ENCODE measurements around the gene ZNRF3. TPM values are rescaled to one million over a fixed set of nuclear protein-coding genes. Genes with fewer than 3 reads are reported as not detected.
"Not testable (repeated sequence)": the region's sequence is repeated elsewhere in the genome, so short reads cannot be mapped to it uniquely, and the experiment has no call there.

The ZNRF3 gene
- total RNA-seq, 6 experiments from 2014 or later: 5.8 to 9.2 (median 6.9) TPM

DNA sequence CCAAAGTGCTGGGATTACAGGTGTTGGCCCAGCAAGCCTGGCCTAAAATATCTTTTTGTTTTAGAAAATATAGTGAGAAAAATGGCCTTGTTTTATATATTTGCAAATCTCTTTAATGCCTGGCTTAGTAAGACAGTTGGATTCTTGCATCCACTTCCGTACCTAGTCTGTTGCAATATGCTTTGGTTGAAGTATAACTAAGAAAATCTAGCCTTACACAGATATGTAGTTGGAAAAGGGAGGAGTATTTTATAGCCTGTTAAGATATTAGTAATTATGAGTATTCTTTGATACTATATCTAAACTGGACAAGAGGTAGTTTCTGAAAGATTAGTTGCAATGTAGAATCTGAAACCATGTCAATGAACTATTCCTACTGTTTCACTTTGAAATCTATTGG is 65.1 kb downstream of the ZNRF3 start:
- H3K36me3 ChIP-seq: no peaks in the 10 kb centered on the region
- no peak overlapping the region for H3K4me3 ChIP-seq
- H3K4me1 ChIP-seq: peaks cover 0 to 37% (median 8%) of the 10 kb centered on the region in 4 donors
- peak overlapping the region in 2 of 3 donors; percentile 21 to 61 for H3K27ac ChIP-seq
- ATAC-seq: peak; percentile 75 to 86 (median 82)
- 38% methylated on average over 1 of the region's 1 CpG for WGBS (ENCODE audit: insufficient coverage, low coverage, low lambda C conversion rate, missing lambda C conversion rate)
- H3K9me3 ChIP-seq: no peaks in the 10 kb centered on the region
- intact Hi-C loops (cut with DNase I): no loop called here
- TF ChIP-seq POLR2A (IDR thresholded peaks at IDR 0.05): no peak
- TF ChIP-seq, protein P1, sequence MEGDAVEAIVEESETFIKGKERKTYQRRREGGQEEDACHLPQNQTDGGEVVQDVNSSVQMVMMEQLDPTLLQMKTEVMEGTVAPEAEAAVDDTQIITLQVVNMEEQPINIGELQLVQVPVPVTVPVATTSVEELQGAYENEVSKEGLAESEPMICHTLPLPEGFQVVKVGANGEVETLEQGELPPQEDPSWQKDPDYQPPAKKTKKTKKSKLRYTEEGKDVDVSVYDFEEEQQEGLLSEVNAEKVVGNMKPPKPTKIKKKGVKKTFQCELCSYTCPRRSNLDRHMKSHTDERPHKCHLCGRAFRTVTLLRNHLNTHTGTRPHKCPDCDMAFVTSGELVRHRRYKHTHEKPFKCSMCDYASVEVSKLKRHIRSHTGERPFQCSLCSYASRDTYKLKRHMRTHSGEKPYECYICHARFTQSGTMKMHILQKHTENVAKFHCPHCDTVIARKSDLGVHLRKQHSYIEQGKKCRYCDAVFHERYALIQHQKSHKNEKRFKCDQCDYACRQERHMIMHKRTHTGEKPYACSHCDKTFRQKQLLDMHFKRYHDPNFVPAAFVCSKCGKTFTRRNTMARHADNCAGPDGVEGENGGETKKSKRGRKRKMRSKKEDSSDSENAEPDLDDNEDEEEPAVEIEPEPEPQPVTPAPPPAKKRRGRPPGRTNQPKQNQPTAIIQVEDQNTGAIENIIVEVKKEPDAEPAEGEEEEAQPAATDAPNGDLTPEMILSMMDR (IDR thresholded peaks at IDR 0.05): no peak
- no peak for DNase-seq
- H3K27me3 ChIP-seq: no peaks in the 10 kb centered on the region

GRCh38 chr22:28948860-28949551 is 65.6 kb downstream of the ZNRF3 start:
- DNase-seq (peak in 1 of 3 donors; percentile 27), ATAC-seq (peak in 3 of 4 donors; percentile 41 to 54 (median 53))
- Histone ChIP-seq H3K4me1 (peaks cover 0 to 31% (median 5%) of the 10 kb centered on the region in 4 donors), H3K27ac (peak overlapping the region in 1 of 3 donors; percentile 26)
- H3K4me3 ChIP-seq; H3K36me3 ChIP-seq; intact Hi-C loops (cut with DNase I); H3K9me3 ChIP-seq; H3K27me3 ChIP-seq: not testable (repeated sequence)
- peak; percentile 39 for TF ChIP-seq POLR2A (IDR thresholded peaks at IDR 0.05)
- WGBS (ENCODE audit: insufficient coverage, low coverage, low lambda C conversion rate, missing lambda C conversion rate): 34% methylated on average over 10 of the region's 10 CpGs

GRCh38 chr22:28949788-28950187 is 66.4 kb downstream of the ZNRF3 start:
- DNase-seq: no peak
- H3K4me1 ChIP-seq: peaks cover 0 to 28% (median 5%) of the 10 kb centered on the region in 4 donors
- WGBS (ENCODE audit: insufficient coverage, low coverage, low lambda C conversion rate, missing lambda C conversion rate): 87% methylated on average over 5 of the region's 5 CpGs

DNA sequence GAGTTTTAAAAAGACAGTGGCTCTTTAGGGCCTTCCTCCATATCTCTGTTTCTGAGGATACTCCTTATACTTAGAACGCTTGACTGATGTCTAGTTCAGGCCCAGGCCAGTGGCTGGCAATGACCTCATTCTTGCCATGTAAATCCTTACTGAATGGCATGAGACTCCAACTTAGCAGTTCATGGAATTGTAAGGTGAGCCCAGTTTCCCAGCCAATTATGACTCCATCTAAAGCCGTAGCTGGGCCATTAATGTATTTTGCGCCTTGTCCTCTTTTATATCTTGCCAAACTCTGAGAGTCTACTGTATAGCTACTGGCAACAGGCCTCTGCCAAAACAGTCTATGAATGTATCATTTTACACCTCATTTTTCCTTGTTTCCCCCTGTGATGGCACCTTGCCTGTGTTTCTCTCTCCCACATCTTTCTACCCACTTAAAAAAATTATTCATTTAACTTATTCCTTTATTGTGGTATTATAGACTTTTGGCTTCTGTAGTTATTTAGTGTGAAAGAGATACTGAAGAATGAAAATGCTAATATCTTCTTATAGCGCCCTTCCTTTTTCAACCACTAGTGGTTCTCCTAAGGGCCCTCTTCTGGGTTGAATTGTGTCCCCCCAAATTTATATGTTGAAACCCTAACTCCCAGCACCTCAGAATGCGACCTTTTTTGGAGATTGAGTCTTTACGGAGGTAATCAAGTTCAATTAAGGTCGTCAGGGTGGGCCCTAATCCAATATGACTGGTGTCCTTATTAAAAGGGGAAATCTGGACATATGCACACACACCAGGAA is 67.4 kb downstream of the ZNRF3 start:
- TF ChIP-seq, protein P1 (IDR thresholded peaks at IDR 0.05): no peak
- no peak for TF ChIP-seq POLR2A (IDR thresholded peaks at IDR 0.05)
- Histone ChIP-seq H3K4me1 (peaks cover 0 to 28% (median 5%) of the 10 kb centered on the region in 4 donors), H3K27me3 (no peaks in the 10 kb centered on the region), H3K27ac (no peak overlapping the region), H3K4me3 (no peak overlapping the region), H3K36me3 (no peaks in the 10 kb centered on the region), H3K9me3 (no peaks in the 10 kb centered on the region)
- 89% methylated on average over 6 of the region's 7 CpGs for WGBS (ENCODE audit: insufficient coverage, low coverage, low lambda C conversion rate, missing lambda C conversion rate)
- ATAC-seq: no peak
- DNase-seq: no peak
- intact Hi-C loops (cut with DNase I): no loop called here

More at GRCh38 chr22:28949788-28950187, 66.4 kb downstream of the ZNRF3 start:
- Histone ChIP-seq H3K4me3 (no peak overlapping the region), H3K9me3 (no peaks in the 10 kb centered on the region), H3K27me3 (no peaks in the 10 kb centered on the region), H3K27ac (peak overlapping the region in 1 of 3 donors; percentile 26), H3K36me3 (no peaks in the 10 kb centered on the region)
- no peak for TF ChIP-seq POLR2A (IDR thresholded peaks at IDR 0.05)
- TF ChIP-seq, protein P1 (IDR thresholded peaks at IDR 0.05): no peak
- intact Hi-C loops (cut with DNase I): no loop called here
- ATAC-seq: no peak

- no peak overlapping the region for H3K4me3 ChIP-seq
- H3K9me3 ChIP-seq: no peaks in the 10 kb centered on the region
- H3K4me1 ChIP-seq: peaks cover 0 to 28% (median 5%) of the 10 kb centered on the region in 4 donors
- TF ChIP-seq POLR2A (IDR thresholded peaks at IDR 0.05): no peak
- TF ChIP-seq, protein P1 (IDR thresholded peaks at IDR 0.05): no peak
- no peak for DNase-seq
- H3K27me3 ChIP-seq: no peaks in the 10 kb centered on the region
- ATAC-seq: peak; percentile 40 to 73 (median 55)
- H3K27ac ChIP-seq: no peak overlapping the region
- 90% methylated on average over 3 of the region's 7 CpGs for WGBS (ENCODE audit: insufficient coverage, low coverage, low lambda C conversion rate, missing lambda C conversion rate)
- H3K36me3 ChIP-seq: no peaks in the 10 kb centered on the region
- intact Hi-C loops (cut with DNase I): no loop called here
Measured at GRCh38 chr22:28951530-28951929, 68.2 kb downstream of the ZNRF3 start.
